Retina (tissue), 1 donor: ENCODE data around the gene NEK6.

Experiments
- DNase-seq: peaks from one replicate; pipeline ENCODE4 v3.0.0-alpha.2; 2016

Gene NEK6

DNA sequence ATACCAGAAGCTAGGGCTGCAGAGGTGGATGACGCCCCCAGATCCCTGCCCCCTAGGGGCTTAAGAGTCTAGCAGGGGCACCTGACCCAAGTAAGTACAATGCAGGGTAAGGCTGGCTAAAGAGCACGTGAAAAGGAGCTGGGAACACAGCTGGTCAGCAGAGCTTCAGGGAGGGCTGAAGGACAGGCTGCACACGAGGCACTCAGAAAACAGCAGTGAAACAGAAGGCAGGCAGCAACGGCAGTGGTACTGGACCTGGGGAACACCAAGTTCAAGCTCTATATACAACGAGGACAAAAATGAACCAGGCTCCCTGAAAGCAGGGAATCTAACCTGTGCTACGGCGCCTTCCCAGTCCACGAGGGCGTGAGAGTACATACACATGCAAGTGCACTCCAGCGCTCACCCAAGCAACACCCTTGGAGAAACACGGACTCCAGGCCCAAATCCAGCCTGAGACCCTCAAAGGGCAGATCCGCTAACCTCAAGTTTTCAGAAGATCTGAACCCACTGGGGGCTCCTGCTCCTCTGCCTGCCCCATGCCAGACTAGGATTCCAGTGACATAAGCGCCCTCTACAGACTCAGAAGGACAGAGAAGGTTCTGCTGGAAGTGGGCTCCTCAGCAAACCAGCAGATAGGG, 100.1 kb downstream of the NEK6 start:
- peak; percentile 24 for DNase-seq

DNA sequence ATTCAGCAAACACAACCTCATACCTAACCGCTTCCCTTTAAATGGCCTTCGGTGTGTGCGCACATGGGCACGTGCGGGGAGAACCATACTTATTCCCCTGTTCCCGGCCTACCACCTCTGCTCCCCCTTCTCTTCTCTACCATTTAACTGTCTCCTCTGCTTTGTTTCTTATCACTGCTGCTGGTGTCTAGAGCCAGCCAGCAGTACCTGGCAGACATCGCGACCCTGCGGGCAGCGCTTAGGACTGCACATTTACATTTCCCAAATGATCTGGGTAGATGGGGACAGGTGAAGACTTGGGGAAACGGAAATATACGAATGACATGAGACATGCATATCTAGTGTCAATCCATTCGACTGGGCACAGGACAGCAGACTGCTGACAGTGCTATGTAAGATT, 100.9 kb downstream of the NEK6 start:
- no peak for DNase-seq

GRCh38 chr9:124359426-124359825, 101.7 kb downstream of the NEK6 start:
- no peak for DNase-seq

DNA sequence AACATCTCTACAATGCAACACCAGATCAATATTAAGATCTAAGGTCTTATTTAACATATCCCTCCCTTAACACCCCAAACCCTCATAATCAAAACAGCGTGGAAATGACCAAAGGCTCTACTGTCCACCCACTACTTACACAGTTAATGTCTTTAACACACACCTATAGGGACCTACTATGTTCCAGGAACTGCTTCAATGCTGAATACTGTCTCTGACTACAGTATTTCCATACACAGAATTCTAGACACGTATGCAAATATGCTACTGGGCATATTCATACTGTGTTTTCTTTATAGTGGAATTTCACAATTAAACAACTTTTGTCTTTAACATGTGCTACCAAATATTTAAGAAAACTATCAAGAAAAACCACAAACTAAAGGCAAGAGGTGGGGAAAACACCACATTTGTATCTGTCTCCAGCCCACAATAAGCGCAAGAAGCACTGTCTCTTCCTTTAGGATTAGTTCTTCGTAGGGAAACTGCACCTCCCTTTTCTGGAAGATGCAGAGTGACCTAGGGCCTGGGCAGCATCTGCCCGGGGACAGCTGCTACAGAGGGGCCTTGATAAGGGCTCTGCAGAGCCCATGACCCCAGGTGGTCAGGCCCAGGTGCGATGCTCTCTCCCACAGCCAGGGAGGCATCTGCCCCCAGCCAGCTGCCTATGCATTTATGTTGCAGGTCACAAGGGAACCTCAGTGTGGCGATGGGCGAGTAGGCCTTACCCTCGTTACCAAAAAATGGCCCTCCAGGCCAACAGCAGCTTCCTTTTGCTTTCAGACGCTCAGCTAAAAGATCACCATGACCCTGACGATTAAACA, 102.3 kb downstream of the NEK6 start:
- no peak for DNase-seq

- DNase-seq: peak; percentile 48
Measured at GRCh38 chr9:124361128-124361527, 103.4 kb downstream of the NEK6 start.

DNA sequence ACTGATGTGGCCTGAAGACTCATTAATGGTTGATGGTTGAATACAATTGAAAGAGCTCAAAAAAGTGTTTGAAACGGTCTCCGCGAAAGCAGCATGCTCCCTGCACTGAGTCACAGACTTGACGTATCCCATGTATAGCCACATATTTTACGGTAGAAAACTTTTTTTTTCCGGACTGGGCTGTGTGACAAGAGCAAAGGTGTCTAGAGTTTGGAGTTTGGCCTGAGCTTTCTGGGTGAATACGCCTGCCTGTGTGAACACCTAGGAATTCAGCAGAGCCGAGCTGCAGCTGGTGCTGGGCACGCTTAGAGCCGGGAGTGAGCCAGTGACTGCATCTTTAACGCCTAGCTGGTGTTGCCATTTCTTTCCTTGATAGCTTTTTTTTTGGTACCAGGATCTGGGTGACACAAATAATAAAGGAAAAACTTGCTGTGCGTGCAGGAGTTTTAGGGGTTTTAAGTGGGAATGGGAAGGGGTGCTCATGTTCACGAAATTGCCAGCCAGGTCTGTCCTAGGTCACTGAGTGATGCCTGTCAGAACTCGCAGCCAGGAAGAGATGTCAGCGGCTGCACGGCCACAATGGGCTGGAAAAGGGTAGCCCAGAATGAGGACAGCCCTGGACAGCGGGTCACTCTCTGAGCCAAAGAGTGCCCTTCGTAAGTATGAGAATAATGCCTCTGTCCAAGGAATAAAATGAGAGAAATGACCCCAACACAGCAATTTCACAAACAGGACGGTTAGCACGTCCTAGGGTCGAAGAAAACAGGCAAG, 105.8 kb downstream of the NEK6 start:
- DNase-seq: peak; percentile 18

DNA sequence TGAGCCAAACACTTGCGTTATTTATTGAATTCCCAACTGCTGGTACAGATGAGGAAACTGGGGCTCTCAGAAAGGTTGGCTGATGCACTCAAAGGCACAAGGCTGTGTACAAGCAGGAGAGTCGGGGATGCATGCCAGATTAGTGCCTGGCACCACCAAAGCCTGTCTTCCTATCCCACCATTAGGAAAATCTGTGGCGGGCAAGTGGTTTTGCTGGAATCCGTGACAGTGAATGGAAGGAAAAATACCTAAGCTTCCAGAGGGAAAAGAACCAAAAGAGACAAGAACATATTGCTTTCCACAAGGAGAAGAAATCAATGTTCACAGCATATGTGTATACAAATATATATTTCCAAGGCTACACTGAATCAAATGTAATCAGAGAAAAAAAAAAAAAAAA, 106.4 kb downstream of the NEK6 start:
- DNase-seq: no peak

GRCh38 chr9:124365036-124365435, 107.3 kb downstream of the NEK6 start:
- peak; percentile 23 for DNase-seq

DNA sequence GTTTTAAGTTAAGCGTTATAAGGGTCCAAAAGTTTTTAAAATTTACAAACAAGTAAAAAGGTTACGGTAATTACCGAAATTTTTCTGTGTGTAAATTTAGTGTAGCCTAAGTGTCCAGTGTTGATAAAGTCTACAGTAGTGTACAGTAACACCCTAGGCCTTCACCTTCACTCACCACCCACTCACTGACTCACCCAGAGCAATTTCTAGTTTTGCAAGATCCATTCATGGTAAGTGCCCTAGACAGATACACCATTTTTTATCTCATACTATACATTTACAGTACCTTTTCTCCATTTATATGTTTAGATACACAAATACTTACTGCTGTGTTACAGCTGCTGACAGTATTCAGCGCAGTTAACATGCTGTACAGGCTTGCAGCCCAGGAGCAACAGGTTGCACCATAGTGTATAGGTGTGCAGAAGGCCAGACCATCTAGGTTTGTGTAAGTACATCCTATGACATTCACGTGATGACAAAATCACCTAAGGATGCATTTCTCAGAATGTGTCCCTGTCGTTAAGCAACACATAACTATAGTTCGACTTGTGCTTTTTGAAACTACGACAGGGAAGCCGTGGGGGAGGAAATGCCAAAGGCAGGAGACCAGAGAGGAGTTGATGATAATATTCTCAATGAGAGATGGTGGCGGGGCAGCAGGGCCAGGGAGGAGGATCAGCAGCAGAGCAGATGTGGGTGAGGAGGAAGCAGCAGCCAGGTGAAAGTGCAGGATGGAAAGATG, 108.9 kb downstream of the NEK6 start:
- DNase-seq: no peak

DNA sequence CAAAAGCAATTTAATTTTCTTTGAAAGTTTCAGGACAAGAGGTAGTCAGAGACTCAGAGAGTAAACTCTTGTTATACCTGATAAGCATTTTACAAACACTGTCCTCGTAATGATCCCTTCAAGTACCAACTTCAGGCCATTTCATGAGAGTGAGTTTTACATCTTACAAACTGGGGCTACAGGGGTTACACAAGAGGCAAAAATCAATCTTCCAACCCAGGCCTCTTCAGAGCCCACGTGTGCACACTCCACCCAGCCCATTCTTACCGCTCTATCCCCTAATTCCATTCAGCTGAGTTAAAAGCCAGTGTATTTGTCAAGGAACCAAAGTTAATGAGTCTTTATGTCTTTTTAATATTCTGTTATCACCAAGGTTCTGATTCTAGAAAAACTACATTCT, 110.9 kb downstream of the NEK6 start:
- DNase-seq: no peak

GRCh38 chr9:124369231-124369797, 111.6 kb downstream of the NEK6 start:
- DNase-seq: no peak

GRCh38 chr9:124370896-124371582, 113.3 kb downstream of the NEK6 start:
- DNase-seq: no peak

- DNase-seq: no peak
Measured at GRCh38 chr9:124372038-124372437, 114.3 kb downstream of the NEK6 start.

DNA sequence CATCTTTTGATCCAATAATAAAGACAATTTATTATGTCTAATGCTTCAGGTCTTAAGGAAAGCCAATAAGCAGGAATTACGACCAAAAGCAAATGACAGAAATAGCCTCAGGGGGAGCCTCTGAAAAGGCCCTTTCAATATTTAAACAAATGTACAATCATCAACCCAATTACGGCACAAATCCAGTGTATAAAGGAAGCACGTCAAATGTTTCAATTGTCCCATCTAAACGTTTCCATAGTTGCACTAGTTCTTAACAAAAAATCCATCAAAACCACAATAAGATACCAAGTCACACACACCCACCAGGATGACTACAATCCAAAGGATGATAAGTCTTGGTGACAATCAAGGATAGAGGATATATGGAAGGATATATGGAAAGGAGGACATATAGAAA, 115.6 kb downstream of the NEK6 start:
- no peak for DNase-seq

GRCh38 chr9:124373851-124374250, 116.1 kb downstream of the NEK6 start:
- DNase-seq: no peak

- DNase-seq: no peak
Measured at GRCh38 chr9:124375726-124376125, 118.0 kb downstream of the NEK6 start.

GRCh38 chr9:124376329-124376728, 118.6 kb downstream of the NEK6 start:
- DNase-seq: no peak

DNA sequence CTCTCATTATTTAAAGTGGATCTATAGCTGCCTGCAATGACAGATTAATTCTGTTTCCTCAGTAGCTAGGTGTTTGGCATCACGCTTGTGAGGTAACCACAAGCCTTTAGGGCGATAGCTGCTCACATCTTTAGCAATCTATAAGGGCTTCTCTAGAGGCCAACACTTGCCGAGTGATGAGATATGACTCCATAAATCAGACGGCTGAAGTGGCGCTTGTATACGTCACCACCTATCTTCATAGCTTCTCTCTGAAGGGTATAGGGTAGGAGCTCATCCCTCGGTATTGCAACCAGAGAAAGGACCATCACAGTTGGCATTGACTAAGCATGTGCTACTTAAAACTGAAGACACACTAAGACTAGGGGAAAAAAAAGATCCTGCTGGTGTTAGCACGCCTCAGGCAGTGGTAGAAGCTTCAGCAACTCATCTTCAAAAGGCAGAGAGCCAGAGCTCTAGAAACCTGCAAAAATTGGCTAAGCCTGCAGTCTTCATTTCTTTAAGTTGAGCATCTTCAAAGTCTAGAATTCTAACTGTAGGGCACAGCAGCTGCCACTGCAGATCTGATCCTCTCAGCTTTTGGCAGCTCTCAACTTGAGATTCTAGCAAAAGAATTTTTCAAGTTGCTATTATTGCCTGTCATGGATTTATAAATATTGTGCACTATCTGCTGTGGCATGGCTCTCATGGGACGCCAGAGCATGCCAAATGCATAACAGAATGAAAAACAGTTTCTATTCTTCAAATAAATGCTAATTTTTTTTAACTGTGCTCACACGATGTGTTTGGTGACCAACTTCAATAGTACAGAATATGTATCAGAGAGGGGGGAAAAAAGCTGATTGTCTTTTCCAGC, 120.0 kb downstream of the NEK6 start:
- no peak for DNase-seq

DNA sequence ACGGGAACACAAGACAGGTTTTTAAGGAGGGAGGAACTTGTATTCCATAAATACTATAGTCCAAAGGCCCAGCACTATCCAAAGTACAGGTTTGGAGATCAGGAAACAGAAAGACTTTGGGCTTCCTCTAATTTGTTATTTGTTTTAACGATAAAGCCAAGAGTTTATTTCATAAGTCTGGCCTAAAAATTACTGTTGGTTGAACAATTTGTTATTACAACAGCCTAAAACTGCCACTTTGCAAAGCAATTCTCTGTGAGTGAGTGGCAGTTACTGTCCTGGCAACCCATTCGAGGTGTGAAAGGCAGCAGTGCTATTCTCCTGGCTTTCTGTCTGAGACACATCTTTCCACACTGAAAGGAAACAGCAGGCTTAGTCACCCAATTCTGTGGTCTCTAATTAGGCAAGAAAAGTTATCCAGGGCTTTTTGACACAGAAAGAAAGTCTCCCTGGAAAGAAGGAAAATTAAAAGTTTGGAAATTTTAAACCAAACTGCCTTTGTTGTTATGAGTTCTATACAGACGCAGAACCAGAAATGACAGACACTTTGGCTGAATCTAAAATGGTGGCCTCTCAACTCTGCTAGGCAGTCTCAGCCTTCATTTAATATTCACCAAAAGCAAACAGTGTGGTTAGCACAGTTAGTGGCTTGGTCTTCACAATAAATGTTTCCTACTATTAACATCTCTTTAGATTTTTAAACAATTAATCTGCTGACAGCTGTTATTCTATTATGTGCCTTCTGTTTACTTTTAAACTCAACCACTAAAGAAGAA, 123.6 kb downstream of the NEK6 start:
- no peak for DNase-seq

DNA sequence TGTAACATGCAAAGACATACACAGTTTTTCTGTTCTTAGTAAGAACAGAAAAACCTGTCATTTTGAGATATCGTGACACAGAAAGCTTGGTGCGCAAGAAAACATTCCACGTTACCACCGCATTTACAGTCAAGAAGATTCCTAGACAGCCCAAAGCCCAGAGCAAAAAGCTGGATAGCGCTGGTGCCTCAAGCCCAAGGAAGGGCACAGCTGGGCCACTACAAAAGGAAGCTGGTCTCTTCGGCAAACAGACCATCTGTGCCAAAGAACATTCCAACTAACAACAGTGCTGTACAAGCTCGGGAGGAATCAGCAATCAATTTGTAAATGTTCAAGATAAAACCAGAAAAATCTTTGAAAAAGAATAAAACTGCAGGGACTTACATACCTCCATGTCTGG, 126.5 kb downstream of the NEK6 start:
- no peak for DNase-seq
